ENCODE data around the gene LAYN. TPM values are rescaled to one million over a fixed set of nuclear protein-coding genes. Genes with fewer than 3 reads are reported as not detected.

The LAYN gene
- total RNA-seq, 1 donor from 2014 or later, result 0.98 TPM

DNA sequence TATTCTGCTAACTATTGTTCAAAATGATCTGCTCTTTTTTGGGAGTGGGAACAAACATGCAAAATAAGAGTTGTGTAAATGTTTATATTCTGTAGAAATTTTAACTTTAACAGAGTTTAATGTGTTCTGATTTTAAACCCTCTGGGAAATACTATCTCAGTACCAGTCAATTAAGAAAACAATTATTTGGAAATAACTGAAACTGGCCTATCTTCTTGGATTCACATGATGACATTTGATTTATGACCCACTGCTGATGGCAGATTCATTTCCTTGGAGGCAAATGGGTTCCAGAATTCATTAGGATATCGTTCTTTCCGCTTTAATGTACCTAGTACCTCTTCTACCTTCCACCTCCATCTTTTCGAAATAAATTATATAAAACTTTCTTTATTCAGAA lies 67.2 kb downstream of the LAYN start:
- peaks cover 6% of the 10 kb centered on the region for H3K9me3 Mint-ChIP-seq (ENCODE audit: unreplicated experiment)
- no peak overlapping the region for H3K4me3 Mint-ChIP-seq (ENCODE audit: unreplicated experiment)
- peaks cover 12% of the 10 kb centered on the region for H3K4me1 Mint-ChIP-seq (ENCODE audit: low read depth, unreplicated experiment)
- peaks cover 6% of the 10 kb centered on the region for H3K27me3 Mint-ChIP-seq (ENCODE audit: unreplicated experiment)
- TF ChIP-seq, protein P1, sequence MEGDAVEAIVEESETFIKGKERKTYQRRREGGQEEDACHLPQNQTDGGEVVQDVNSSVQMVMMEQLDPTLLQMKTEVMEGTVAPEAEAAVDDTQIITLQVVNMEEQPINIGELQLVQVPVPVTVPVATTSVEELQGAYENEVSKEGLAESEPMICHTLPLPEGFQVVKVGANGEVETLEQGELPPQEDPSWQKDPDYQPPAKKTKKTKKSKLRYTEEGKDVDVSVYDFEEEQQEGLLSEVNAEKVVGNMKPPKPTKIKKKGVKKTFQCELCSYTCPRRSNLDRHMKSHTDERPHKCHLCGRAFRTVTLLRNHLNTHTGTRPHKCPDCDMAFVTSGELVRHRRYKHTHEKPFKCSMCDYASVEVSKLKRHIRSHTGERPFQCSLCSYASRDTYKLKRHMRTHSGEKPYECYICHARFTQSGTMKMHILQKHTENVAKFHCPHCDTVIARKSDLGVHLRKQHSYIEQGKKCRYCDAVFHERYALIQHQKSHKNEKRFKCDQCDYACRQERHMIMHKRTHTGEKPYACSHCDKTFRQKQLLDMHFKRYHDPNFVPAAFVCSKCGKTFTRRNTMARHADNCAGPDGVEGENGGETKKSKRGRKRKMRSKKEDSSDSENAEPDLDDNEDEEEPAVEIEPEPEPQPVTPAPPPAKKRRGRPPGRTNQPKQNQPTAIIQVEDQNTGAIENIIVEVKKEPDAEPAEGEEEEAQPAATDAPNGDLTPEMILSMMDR (IDR thresholded peaks at IDR 0.05; ENCODE audit: partially characterized antibody, unreplicated experiment), result no peak
- no peak overlapping the region for H3K27ac Mint-ChIP-seq (ENCODE audit: unreplicated experiment)
- peaks cover 4% of the 10 kb centered on the region for H3K36me3 Mint-ChIP-seq (ENCODE audit: unreplicated experiment)
- DNase-seq, result no peak

Small RNAs within 50 kb of the gene (microRNA-seq; reads per million reads assigned to microRNA genes)
- gene MIR34B (ENCODE audit: unreplicated experiment) (10.6 reads per million, percentile 51 among the genes with 10 or more reads in this experiment), gene MIR34C (ENCODE audit: unreplicated experiment) (321 reads per million, percentile 84 among the genes with 10 or more reads in this experiment)

Other genes starting within 250 kb of the LAYN start
- gene POU2AF3, start 242.2 kb upstream of the LAYN start, total RNA-seq (ENCODE audit: unreplicated experiment), result not detected
- gene POU2AF1, start 161.4 kb upstream of the LAYN start, total RNA-seq (ENCODE audit: unreplicated experiment), result not detected
- gene BTG4, start 28.3 kb upstream of the LAYN start, total RNA-seq (ENCODE audit: unreplicated experiment), result not detected
- gene HOATZ, start 25.9 kb upstream of the LAYN start, total RNA-seq (ENCODE audit: unreplicated experiment), result not detected
- gene SIK2, start 61.7 kb downstream of the LAYN start, total RNA-seq (ENCODE audit: unreplicated experiment), result 10.1 TPM
- 66.3 TPM for gene PPP2R1B, start 225.7 kb downstream of the LAYN start, total RNA-seq (ENCODE audit: unreplicated experiment)

All from glutamatergic neuron (in vitro differentiated cells).